K562 (cell line): ENCODE results near the gene PLXDC1.

Experiments used
- EGR1 ChIP-seq: fragments of 450-650 bp; conservative IDR thresholded peaks from 2 replicates; pipeline ENCODE4 v1.6.1; 2017; ENCODE audit warnings: mild to moderate bottlenecking
- MAFF ChIP-seq: IDR thresholded peaks from 2 replicates; pipeline ENCODE4 v1.6.1; 2012; ENCODE audit warnings: low read length, improper control_type of control experiment
- NRF1 ChIP-seq, 2 experiments: fragments of 450-650 bp; IDR thresholded peaks in 1 of 2; conservative IDR thresholded peaks in 1 of 2; 2 replicates each; pipeline ENCODE4 v1.6.1; 2014; ENCODE audit warnings: mild to moderate bottlenecking in 2 of 2
- POLR2A ChIP-seq: fragments of 450-650 bp; conservative IDR thresholded peaks from 2 replicates; pipeline ENCODE4 v1.6.1; 2016

DNA sequence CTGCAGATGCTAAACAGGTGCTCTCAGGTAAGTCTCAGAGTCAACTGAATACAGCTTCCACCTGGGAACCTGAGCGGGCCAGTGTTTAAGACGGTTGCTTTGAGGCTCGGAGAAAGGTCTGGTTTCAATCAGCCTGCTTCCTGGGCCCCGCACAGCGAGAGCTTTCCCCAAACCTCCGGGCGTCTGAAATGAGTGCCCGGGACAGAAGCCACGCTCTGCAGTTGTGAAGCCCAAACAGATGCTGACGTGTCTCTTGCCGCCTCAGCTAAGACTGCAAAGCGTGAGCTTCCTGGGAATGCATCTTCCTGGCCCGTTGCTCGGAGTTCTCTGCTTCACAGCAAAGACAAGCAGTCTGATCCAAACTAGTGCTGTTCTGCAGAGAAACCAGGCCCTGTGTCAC is 36.7 kb downstream of the PLXDC1 start:
- no peak for TF ChIP-seq EGR1
- TF ChIP-seq NRF1 (conservative IDR thresholded peaks at IDR 0.05 in 1 of 2, IDR thresholded peaks at IDR 0.05 in 1 of 2), result no peak
- no peak for TF ChIP-seq MAFF
- TF ChIP-seq POLR2A, result no peak
